Mesendoderm (in vitro differentiated cells): ENCODE data around the gene GNG7.
"Not testable (repeated sequence)": the region's sequence is repeated elsewhere in the genome, so short reads cannot be mapped to it uniquely, and the experiment has no call there.

ENCODE experiments used
- DNase-seq: peaks from one replicate; pipeline ENCODE4 v3.0.0; 2013
- H2AK5ac ChIP-seq: 2 replicates; pipeline ENCODE4 v1.6.1; 2013; ENCODE audit warnings: low read length, inconsistent platforms
- H2BK120ac ChIP-seq: 2 replicates; pipeline ENCODE4 v1.6.1; 2013; ENCODE audit warnings: low read depth, mild to moderate bottlenecking, low read length, moderate library complexity, mixed read lengths
- H2BK15ac ChIP-seq: replicated peaks from 2 replicates; pipeline ENCODE4 v1.6.1; 2013; ENCODE audit warnings: low read depth, mild to moderate bottlenecking, moderate library complexity
- H2BK5ac ChIP-seq: 2 replicates; pipeline ENCODE4 v1.6.1; 2013; ENCODE audit warnings: low read length, inconsistent platforms
- H3K18ac ChIP-seq: 2 replicates; pipeline ENCODE4 v1.6.1; 2013; ENCODE audit warnings: mild to moderate bottlenecking, low read length, mixed read lengths
- H3K23ac ChIP-seq: one replicate; pipeline ENCODE4 v1.6.1; 2013; ENCODE audit warnings: low read length
- H3K27ac ChIP-seq: 2 replicates; pipeline ENCODE4 v1.5.1; 2013; ENCODE audit warnings: low read depth, mild to moderate bottlenecking, inconsistent platforms, low read length, moderate library complexity
- H3K27me3 ChIP-seq: 2 replicates; pipeline ENCODE4 v1.6.1; 2013; ENCODE audit warnings: low read length, control low read depth, mild to moderate bottlenecking, inconsistent platforms; ENCODE audit not compliant: insufficient read depth, poor library complexity
- H3K36me3 ChIP-seq: 2 replicates; pipeline ENCODE4 v1.6.1; 2013; ENCODE audit warnings: low read length, inconsistent platforms; ENCODE audit not compliant: control insufficient read depth, insufficient read depth
- H3K4ac ChIP-seq: one replicate; pipeline ENCODE4 v1.6.1; 2013; ENCODE audit warnings: low read depth, mild to moderate bottlenecking, low read length, moderate library complexity
- H3K4me1 ChIP-seq: 2 replicates; pipeline ENCODE4 v1.6.1; 2013; ENCODE audit warnings: low read depth, low read length, inconsistent platforms; ENCODE audit not compliant: control insufficient read depth
- H3K4me2 ChIP-seq: 2 replicates; pipeline ENCODE4 v1.6.1; 2013; ENCODE audit warnings: low read length
- H3K4me3 ChIP-seq: 2 replicates; pipeline ENCODE4 v1.5.1; 2013; ENCODE audit warnings: mild to moderate bottlenecking, low read length
- H3K56ac ChIP-seq: one replicate; pipeline ENCODE4 v1.6.1; 2013; ENCODE audit warnings: low read length
- H3K79me1 ChIP-seq: 2 replicates; pipeline ENCODE4 v1.6.1; 2013; ENCODE audit warnings: low read length, inconsistent platforms
- H3K79me2 ChIP-seq: 2 replicates; pipeline ENCODE4 v1.6.1; 2013; ENCODE audit warnings: mild to moderate bottlenecking, low read length; ENCODE audit not compliant: control insufficient read depth, insufficient read depth
- H3K9ac ChIP-seq: 2 replicates; pipeline ENCODE4 v1.6.1; 2013; ENCODE audit warnings: low read length, inconsistent platforms
- H4K5ac ChIP-seq: one replicate; pipeline ENCODE4 v1.6.1; 2013; ENCODE audit warnings: low read length
- H4K8ac ChIP-seq: one replicate; pipeline ENCODE4 v1.6.1; 2013; ENCODE audit warnings: low read depth, mild to moderate bottlenecking, control low read depth, low read length, moderate library complexity
- WGBS: extraction: QIAGEN DNeasy Blood & Tissue Kit; methylation state at CpG from one replicate; pipeline ENCODE4 v1.1.7; 2013; ENCODE audit warnings: low lambda C conversion rate, missing lambda C conversion rate; ENCODE audit not compliant: insufficient coverage; ENCODE audit errors: extremely low coverage; 5-methylcytosine and 5-hydroxymethylcytosine counted together

GNG7 gene

DNA sequence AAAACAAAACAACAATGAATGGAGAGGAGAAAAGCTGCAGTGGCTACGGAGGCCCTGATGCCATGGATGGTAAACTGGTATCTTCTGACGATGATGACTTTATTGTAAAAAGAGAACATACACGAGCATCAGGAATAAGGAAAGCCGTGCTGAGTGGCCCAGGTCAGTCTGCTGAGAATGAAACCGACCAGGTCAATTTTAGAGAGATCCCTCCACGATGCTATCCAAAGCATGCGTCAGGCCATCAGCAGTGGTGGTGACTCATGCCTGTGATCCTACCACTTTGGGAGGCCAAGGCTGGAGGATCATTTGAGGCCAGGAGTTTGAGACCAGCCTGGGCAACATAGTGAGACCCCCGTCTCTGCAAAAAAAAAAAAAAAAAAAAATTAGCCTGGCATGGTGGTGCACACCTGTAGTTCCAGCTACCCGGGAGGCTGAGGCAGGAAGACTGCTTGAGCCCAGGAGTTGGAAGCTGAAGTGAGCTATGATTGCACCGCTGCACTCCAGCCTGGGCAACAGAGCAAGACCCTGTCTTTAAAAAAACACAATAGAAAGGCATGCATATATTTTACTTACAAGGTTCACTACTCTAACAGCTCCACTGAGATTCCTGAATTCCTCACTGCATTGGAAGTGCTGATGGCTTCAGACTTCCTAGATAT, 164.3 kb downstream of the GNG7 start:
- H4K5ac ChIP-seq: no peak overlapping the region
- no peak overlapping the region for H3K27ac ChIP-seq
- H3K4me1 ChIP-seq: no peaks in the 10 kb centered on the region
- no peak overlapping the region for H2AK5ac ChIP-seq
- no peaks in the 10 kb centered on the region for H3K79me2 ChIP-seq
- H3K36me3 ChIP-seq: no peaks in the 10 kb centered on the region
- H3K9ac ChIP-seq: no peak overlapping the region
- no peak overlapping the region for H2BK15ac ChIP-seq
- no peak overlapping the region for H2BK120ac ChIP-seq
- no peak overlapping the region for H2BK5ac ChIP-seq
- H3K4ac ChIP-seq: no peak overlapping the region
- no peak overlapping the region for H3K4me3 ChIP-seq
- no peak overlapping the region for H3K18ac ChIP-seq
- DNase-seq: no peak
- no peak overlapping the region for H4K8ac ChIP-seq
- H3K23ac ChIP-seq: no peak overlapping the region
- H3K56ac ChIP-seq: no peak overlapping the region
- WGBS: no CpG with 5 or more reads among the region's 10 CpGs
- no peak overlapping the region for H3K4me2 ChIP-seq
- H3K27me3 ChIP-seq: no peaks in the 10 kb centered on the region
- no peaks in the 10 kb centered on the region for H3K79me1 ChIP-seq

DNA sequence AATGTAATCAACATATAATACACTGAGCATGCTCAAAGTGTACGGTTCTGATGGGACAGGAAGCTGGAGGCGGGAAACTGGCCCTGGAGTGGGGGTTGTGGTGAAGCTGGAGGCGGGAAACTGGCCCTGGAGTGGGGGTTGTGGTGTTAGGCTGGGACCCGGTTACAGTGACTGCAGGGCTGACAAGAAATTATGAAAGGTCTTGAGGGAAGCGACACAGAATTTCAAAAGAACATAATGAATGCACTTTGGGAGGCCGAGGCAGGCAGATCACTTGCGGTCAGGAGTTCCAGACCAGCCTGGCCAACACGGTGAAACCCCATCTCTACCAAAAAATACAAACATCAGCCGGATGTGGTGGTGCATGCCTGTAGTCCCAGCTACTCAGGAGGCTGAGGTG, 164.9 kb downstream of the GNG7 start:
- H3K4me2 ChIP-seq, H2BK120ac ChIP-seq, H3K4ac ChIP-seq, H3K27me3 ChIP-seq, H3K36me3 ChIP-seq, H4K8ac ChIP-seq, H3K18ac ChIP-seq, H3K23ac ChIP-seq, H3K27ac ChIP-seq, H3K4me3 ChIP-seq, DNase-seq, H2BK15ac ChIP-seq, H3K9ac ChIP-seq, H3K79me2 ChIP-seq, H2BK5ac ChIP-seq, H4K5ac ChIP-seq, H3K56ac ChIP-seq, H3K79me1 ChIP-seq, H2AK5ac ChIP-seq, H3K4me1 ChIP-seq: not testable (repeated sequence)
- no CpG with 5 or more reads among the region's 9 CpGs for WGBS

DNA sequence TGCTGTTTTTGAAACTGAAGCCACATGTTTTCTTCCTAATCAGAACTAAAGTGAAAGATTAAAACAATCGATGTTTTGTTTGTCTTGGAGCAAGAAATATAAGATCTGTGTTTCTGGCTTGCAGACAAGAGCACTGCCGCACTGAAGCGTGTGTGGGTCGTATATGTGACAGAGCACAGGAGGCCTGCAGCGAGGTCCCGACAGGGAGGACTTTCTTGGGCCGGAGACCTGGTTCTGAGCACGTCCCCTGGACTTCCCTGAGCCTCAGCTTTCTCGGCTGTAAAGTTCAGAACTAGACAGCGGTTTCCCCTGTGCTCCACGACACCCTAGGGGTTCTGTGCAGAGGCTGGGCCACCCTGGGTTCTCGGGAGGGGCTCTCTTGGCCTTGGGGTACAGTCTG, 166.0 kb downstream of the GNG7 start:
- H2BK15ac ChIP-seq: no peak overlapping the region
- no peak for DNase-seq
- H3K4me3 ChIP-seq: no peak overlapping the region
- H3K27ac ChIP-seq: no peak overlapping the region
- peak overlapping the region; percentile 17 for H3K4ac ChIP-seq
- WGBS: no CpG with 5 or more reads among the region's 12 CpGs
- no peaks in the 10 kb centered on the region for H3K27me3 ChIP-seq
- no peaks in the 10 kb centered on the region for H3K36me3 ChIP-seq
- no peak overlapping the region for H4K8ac ChIP-seq
- no peak overlapping the region for H4K5ac ChIP-seq
- H3K23ac ChIP-seq: no peak overlapping the region
- no peaks in the 10 kb centered on the region for H3K79me2 ChIP-seq
- H3K4me2 ChIP-seq: no peak overlapping the region
- no peak overlapping the region for H2BK5ac ChIP-seq
- H3K79me1 ChIP-seq: no peaks in the 10 kb centered on the region
- no peak overlapping the region for H3K56ac ChIP-seq
- H3K9ac ChIP-seq: no peak overlapping the region
- no peak overlapping the region for H2AK5ac ChIP-seq
- H2BK120ac ChIP-seq: no peak overlapping the region
- no peaks in the 10 kb centered on the region for H3K4me1 ChIP-seq
- H3K18ac ChIP-seq: no peak overlapping the region

DNA sequence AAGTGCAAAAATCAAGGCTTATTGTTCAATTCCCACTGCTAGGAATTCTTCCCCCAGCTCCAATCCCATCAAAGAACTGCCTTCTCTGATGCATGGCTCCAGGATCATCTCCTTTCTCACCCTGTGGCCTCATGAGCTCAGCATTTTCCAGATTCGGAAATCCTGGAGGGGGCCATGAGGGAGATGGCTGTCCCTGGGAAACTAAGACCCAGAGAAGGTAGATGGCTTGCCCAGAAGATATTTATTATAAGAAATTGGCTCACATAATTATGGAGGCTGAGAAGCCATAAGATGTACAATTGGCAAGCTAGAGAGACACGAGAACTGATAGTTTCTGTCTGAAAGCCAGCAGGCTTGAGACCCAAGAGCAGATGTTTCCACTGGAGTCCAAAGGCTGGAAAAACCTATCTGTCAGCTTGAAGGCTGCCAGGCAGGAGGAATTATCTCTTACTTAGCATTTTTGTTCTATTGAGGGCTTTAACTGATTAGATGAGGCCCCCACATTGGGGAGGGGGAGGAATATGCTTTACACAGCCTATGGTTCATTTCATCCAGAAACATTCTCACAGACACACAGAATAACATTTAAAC, 168.0 kb downstream of the GNG7 start:
- H4K8ac ChIP-seq: no peak overlapping the region
- H3K4me3 ChIP-seq: no peak overlapping the region
- DNase-seq: peak; percentile 69

DNA sequence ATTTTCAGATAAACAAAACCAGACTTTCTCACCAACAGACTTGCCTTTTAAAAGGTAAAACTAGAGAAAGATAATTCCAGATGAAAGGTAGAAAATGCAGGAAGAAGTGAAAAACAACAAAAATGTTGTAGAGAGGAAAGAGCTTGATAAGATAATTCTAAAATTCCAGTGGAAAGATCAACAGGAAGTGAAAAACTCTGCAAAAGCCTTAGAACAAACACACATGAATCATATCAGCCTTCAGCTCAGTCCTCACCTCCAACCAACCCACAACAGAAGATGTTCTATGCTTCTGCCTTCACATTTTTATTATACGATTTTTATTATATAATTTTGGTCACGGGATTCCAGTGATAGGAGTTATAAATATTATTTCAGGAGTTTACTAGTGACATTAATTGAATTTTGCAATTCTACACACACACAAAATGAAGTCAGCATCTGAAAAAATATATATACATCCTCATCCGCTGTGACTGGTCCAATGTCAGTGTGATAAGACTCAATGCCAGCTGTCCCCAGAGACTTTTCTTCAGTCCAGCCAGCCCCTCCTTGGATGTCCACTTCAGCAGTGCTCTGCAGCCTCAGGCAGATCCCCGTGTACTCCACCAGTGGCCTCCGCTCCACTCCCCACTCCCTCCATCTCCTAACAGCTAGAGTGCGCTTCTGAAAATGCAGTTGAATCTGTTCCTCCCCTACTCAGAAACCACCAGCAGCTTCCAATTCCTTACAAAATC, 168.6 kb downstream of the GNG7 start:
- no peak overlapping the region for H3K4ac ChIP-seq
- H3K56ac ChIP-seq: no peak overlapping the region
- no peak overlapping the region for H2BK5ac ChIP-seq
- H2AK5ac ChIP-seq: no peak overlapping the region
- no peak overlapping the region for H3K23ac ChIP-seq
- H3K9ac ChIP-seq: no peak overlapping the region
- H3K79me1 ChIP-seq: no peaks in the 10 kb centered on the region
- WGBS: no CpG with 5 or more reads among the region's 6 CpGs
- no peak overlapping the region for H4K8ac ChIP-seq
- no peak overlapping the region for H3K4me2 ChIP-seq
- no peaks in the 10 kb centered on the region for H3K79me2 ChIP-seq
- no peak overlapping the region for H4K5ac ChIP-seq
- no peak overlapping the region for H3K27ac ChIP-seq
- H2BK120ac ChIP-seq: no peak overlapping the region
- no peaks in the 10 kb centered on the region for H3K36me3 ChIP-seq
- no peak overlapping the region for H2BK15ac ChIP-seq
- no peak overlapping the region for H3K4me3 ChIP-seq
- no peak for DNase-seq
- H3K27me3 ChIP-seq: no peaks in the 10 kb centered on the region
- no peak overlapping the region for H3K18ac ChIP-seq
- H3K4me1 ChIP-seq: no peaks in the 10 kb centered on the region

More for the DNA sequence above, 168.0 kb downstream of the GNG7 start:
- H2BK15ac ChIP-seq: no peak overlapping the region
- H2BK5ac ChIP-seq: no peak overlapping the region
- H3K18ac ChIP-seq: no peak overlapping the region
- H3K9ac ChIP-seq: no peak overlapping the region
- H3K27ac ChIP-seq: no peak overlapping the region
- H2AK5ac ChIP-seq: no peak overlapping the region
- no peaks in the 10 kb centered on the region for H3K79me1 ChIP-seq
- H3K4ac ChIP-seq: no peak overlapping the region
- no peaks in the 10 kb centered on the region for H3K36me3 ChIP-seq
- H3K4me2 ChIP-seq: no peak overlapping the region
- H3K27me3 ChIP-seq: no peaks in the 10 kb centered on the region
- no peaks in the 10 kb centered on the region for H3K4me1 ChIP-seq
- H3K56ac ChIP-seq: no peak overlapping the region
- H4K5ac ChIP-seq: no peak overlapping the region
- no peak overlapping the region for H3K23ac ChIP-seq
- no peaks in the 10 kb centered on the region for H3K79me2 ChIP-seq
- H2BK120ac ChIP-seq: no peak overlapping the region
- WGBS: no CpG with 5 or more reads among the region's 2 CpGs
